Prostate gland (tissue), 2 donors: Measurements from ENCODE around the gene CACNA1S.

Source experiments
- CTCF ChIP-seq, 4 experiments: fragments of 200-600 bp in 2 of 4; fragments of 450-650 bp in 2 of 4; sonication (generic) in 2 of 4; IDR thresholded peaks; 1 replicate in 3 of 4; 2 replicates in 1 of 4; pipeline ENCODE4 v1.5.1; 2016 to 2019; ENCODE audit warnings: antibody characterized with exemption in 4 of 4, mild to moderate bottlenecking in 2 of 4, moderate library complexity in 2 of 4
- POLR2A ChIP-seq: fragments of 450-650 bp; IDR thresholded peaks from one replicate; pipeline ENCODE4 v1.6.1; 2016; ENCODE audit warnings: antibody characterized with exemption, mild to moderate bottlenecking
- POLR2AphosphoS5 ChIP-seq: sonication (generic); formaldehyde crosslinking; IDR thresholded peaks from one replicate; pipeline ENCODE4 v1.6.1; 2017; ENCODE audit warnings: antibody characterized with exemption

- no peak for TF ChIP-seq POLR2AphosphoS5
- no peak for TF ChIP-seq CTCF (IDR thresholded peaks at IDR 0.05)
- TF ChIP-seq POLR2A = no peak
These were observed 97.4 kb downstream of the CACNA1S start for GRCh38 chr1:201014816-201015200.
